GM18870 (cell line): ENCODE measurements around the gene TGFBR2.

Experiments
- ATAC-seq: cut with Tn5 transposase; IDR thresholded peaks from one replicate; pipeline ENCODE4 v1.9.1; 2021; ENCODE audit warnings: moderate library complexity; ENCODE audit not compliant: unreplicated experiment

TGFBR2 gene

GRCh38 chr3:30671527-30672286 is 65.3 kb downstream of the TGFBR2 start:
- no peak for ATAC-seq

- ATAC-seq, result no peak
These were observed 65.9 kb downstream of the TGFBR2 start for GRCh38 chr3:30672287-30672735.

- ATAC-seq, result no peak
These were observed 66.6 kb downstream of the TGFBR2 start for GRCh38 chr3:30672959-30673358.

GRCh38 chr3:30673425-30674341 is 67.3 kb downstream of the TGFBR2 start:
- no peak for ATAC-seq

GRCh38 chr3:30675006-30675405 is 68.6 kb downstream of the TGFBR2 start:
- no peak for ATAC-seq

GRCh38 chr3:30675774-30676173 is 69.4 kb downstream of the TGFBR2 start:
- ATAC-seq, result no peak

- ATAC-seq, result no peak
These were observed 70.3 kb downstream of the TGFBR2 start for GRCh38 chr3:30676424-30677346.

- no peak for ATAC-seq
These were observed 70.9 kb downstream of the TGFBR2 start for GRCh38 chr3:30677347-30677685.

- ATAC-seq, result no peak
These were observed 72.6 kb downstream of the TGFBR2 start for GRCh38 chr3:30679045-30679444.

- no peak for ATAC-seq
These were observed 74.6 kb downstream of the TGFBR2 start for GRCh38 chr3:30680789-30681648.

GRCh38 chr3:30681649-30682211 is 75.3 kb downstream of the TGFBR2 start:
- no peak for ATAC-seq

- no peak for ATAC-seq
These were observed 76.2 kb downstream of the TGFBR2 start for GRCh38 chr3:30682434-30683155.

- ATAC-seq, result no peak
These were observed 77.4 kb downstream of the TGFBR2 start for GRCh38 chr3:30683769-30684168.

- no peak for ATAC-seq
These were observed 78.0 kb downstream of the TGFBR2 start for GRCh38 chr3:30684356-30684755.

- no peak for ATAC-seq
These were observed 78.9 kb downstream of the TGFBR2 start for GRCh38 chr3:30685267-30685667.

- ATAC-seq, result no peak
These were observed 79.8 kb downstream of the TGFBR2 start for GRCh38 chr3:30686176-30686575.

- no peak for ATAC-seq
These were observed 80.4 kb downstream of the TGFBR2 start for GRCh38 chr3:30686799-30687198.

GRCh38 chr3:30687930-30688570 is 81.6 kb downstream of the TGFBR2 start:
- ATAC-seq, result no peak
